ENCODE data around the gene NTM.

GRCh38 chr11:132078264-132079076, 708.1 kb downstream of the NTM start:
- no peak for TF ChIP-seq SP2 (tag by site-specific recombination; IDR thresholded peaks at IDR 0.05)
- no peak for TF ChIP-seq GLI4 (tag by site-specific recombination; IDR thresholded peaks at IDR 0.05)
- TF ChIP-seq ATF2 (tag by site-specific recombination; IDR thresholded peaks at IDR 0.05; ENCODE audit: low read depth) = no peak
- no peak for TF ChIP-seq ELK4 (IDR thresholded peaks at IDR 0.05; ENCODE audit: borderline replicate concordance, low read depth, low read length)
- no peak for TF ChIP-seq ZNF670 (tag by site-specific recombination; IDR thresholded peaks at IDR 0.05; ENCODE audit: low read depth)
- no peak for TF ChIP-seq REST (tag by site-specific recombination; IDR thresholded peaks at IDR 0.05)
- no peak for TF ChIP-seq BCL11A (tag by site-specific recombination; IDR thresholded peaks at IDR 0.05; ENCODE audit: low read depth)
- TF ChIP-seq ZNF121 (tag by site-specific recombination; IDR thresholded peaks at IDR 0.05) = no peak
- no peak for TF ChIP-seq CTCF (tag by site-specific recombination; IDR thresholded peaks at IDR 0.05)
- TF ChIP-seq ZNF174 (tag by site-specific recombination; IDR thresholded peaks at IDR 0.05) = no peak

Measured in HEK293 (cell line).